Kidney (tissue), 14 donors: ENCODE results near the gene KANK4. TPM values are rescaled to one million over a fixed set of nuclear protein-coding genes. Genes with fewer than 3 reads are reported as not detected.

Source experiments
- DNase-seq, 5 donors: peaks; one replicate each; pipeline ENCODE4 v3.0.0-alpha.2; 2013 to 2020
- FAIRE-seq: peaks from 2 replicates; lab custom pipeline; 2012; peaks lifted over from hg19 to GRCh38; lab: Jason Lieb, UNC
- H3K27ac ChIP-seq, 2 donors: one replicate each; pipeline ENCODE4 v1.7.0; 2013; ENCODE audit warnings: low read depth in 2 of 2, low read length in 2 of 2, inconsistent platforms in 1 of 2
- H3K27me3 ChIP-seq: one replicate; pipeline ENCODE4 v1.7.1; 2013; ENCODE audit warnings: low read length, inconsistent platforms; ENCODE audit not compliant: control insufficient read depth, insufficient read depth
- H3K36me3 ChIP-seq, 3 donors: one replicate each; pipeline versions ENCODE4 v1.7.0 to v1.7.1; 2013; ENCODE audit warnings: low read length in 3 of 3, control low read depth in 1 of 3, inconsistent platforms in 1 of 3; ENCODE audit not compliant: insufficient read depth in 3 of 3, control insufficient read depth in 2 of 3
- H3K4me1 ChIP-seq, 3 donors: one replicate each; pipeline versions ENCODE4 v1.7.0 to v1.7.1; 2013; ENCODE audit warnings: low read length in 3 of 3, inconsistent platforms in 1 of 3, low read depth in 1 of 3; ENCODE audit not compliant: control insufficient read depth in 2 of 3, insufficient read depth in 2 of 3
- H3K4me3 ChIP-seq, 3 donors: one replicate each; pipeline versions ENCODE4 v1.7.0 to v1.8.1; 2013; ENCODE audit warnings: low read length in 3 of 3, control low read depth in 1 of 3, inconsistent platforms in 1 of 3
- H3K9ac ChIP-seq, 3 donors: one replicate each; pipeline versions ENCODE4 v1.7.0 to v1.7.1; 2013; ENCODE audit warnings: low read length in 3 of 3, control low read depth in 1 of 3, inconsistent platforms in 1 of 3
- H3K9me3 ChIP-seq, 3 donors: one replicate each; pipeline versions ENCODE4 v1.7.0 to v1.7.1; 2013; ENCODE audit warnings: low read length in 3 of 3, control low read depth in 1 of 3, inconsistent platforms in 1 of 3; ENCODE audit not compliant: control insufficient read depth in 2 of 3, insufficient read depth in 1 of 3
- CTCF ChIP-seq: IDR thresholded peaks from 3 replicates; pipeline ENCODE4 v1.5.1; 2012; ENCODE audit warnings: mild to moderate bottlenecking, moderate library complexity, borderline replicate concordance; ENCODE audit not compliant: insufficient read depth; ENCODE audit errors: extremely low read depth
- intact Hi-C: fragments of 100-400 bp; cut with DNase I; formaldehyde crosslinking; loops from one replicate; pipeline ENCODE4 v1.11.1; 2022
- polyA plus RNA-seq: library from polyadenylated mRNA; stranded (reverse); fragments of 350-450 nt; fragmentation: Illumina TruSeq; extraction: RNeasy Lipid Tissue Mini Kit (QIAGEN cat#74804); gene quantifications from one replicate; pipeline ENCODE4 v1.2.3, GENCODE V29; 2014; ENCODE audit warnings: low read depth, low replicate concordance; ENCODE audit not compliant: insufficient read depth
- total RNA-seq: library from RNA; stranded (reverse); fragmentation: NEBNext Ultra II Directional; extraction: Animal tissue kit (Norgen Biotek cat#: 25700); gene quantifications from one replicate; pipeline ENCODE4 v1.2.1, GENCODE V29; 2021
- donor health status: control.
- donor health status: control.
- donor health status: control.
- donor health status: control.
- donor health status: control.
- donor health status: DM: yes; HTN: yes; CAD: no.
- donor health status: Normal renal cell carcinoma (clear cell type).

The KANK4 gene
- total and polyA plus RNA-seq, 2 donors from 2014 or later: 0.28 to 0.50 TPM

DNA sequence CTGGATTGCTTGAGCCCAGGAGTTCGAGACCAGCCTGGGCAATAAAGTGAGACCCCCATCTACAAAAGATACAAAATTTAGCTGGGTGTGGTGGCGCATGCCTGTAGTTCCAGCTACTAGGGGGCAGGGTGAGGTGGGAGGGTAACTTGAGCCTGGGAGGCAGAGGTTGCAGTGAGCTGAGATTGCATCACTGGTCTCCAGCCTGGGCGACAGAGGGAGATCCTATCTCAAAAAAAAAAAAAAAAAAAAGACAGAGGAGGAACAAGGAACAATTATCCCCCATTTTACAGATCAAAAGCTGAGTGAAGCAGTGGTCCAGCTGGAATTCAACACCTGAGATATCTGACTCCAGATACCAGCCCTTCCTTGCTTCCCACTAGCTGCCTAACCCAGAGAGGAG, 89.8 kb downstream of the KANK4 start:
- Histone ChIP-seq H3K4me3 (no peak overlapping the region), H3K27me3 (no peaks in the 10 kb centered on the region), H3K9me3 (no peaks in the 10 kb centered on the region), H3K4me1 (no peaks in the 10 kb centered on the region), H3K36me3 (no peaks in the 10 kb centered on the region), H3K9ac (no peak overlapping the region), H3K27ac (no peak overlapping the region)
- intact Hi-C loops: no loop called here
- no peak for TF ChIP-seq CTCF
- no peak for FAIRE-seq
- no peak for DNase-seq

GRCh38 chr1:62228883-62229187, 90.4 kb downstream of the KANK4 start:
- Histone ChIP-seq H3K36me3 (no peaks in the 10 kb centered on the region), H3K4me1 (no peaks in the 10 kb centered on the region), H3K9me3 (no peaks in the 10 kb centered on the region), H3K9ac (no peak overlapping the region), H3K27ac (no peak overlapping the region), H3K27me3 (no peaks in the 10 kb centered on the region), H3K4me3 (no peak overlapping the region)
- TF ChIP-seq CTCF: no peak
- DNase-seq: no peak
- no peak for FAIRE-seq
- intact Hi-C loops: no loop called here

DNA sequence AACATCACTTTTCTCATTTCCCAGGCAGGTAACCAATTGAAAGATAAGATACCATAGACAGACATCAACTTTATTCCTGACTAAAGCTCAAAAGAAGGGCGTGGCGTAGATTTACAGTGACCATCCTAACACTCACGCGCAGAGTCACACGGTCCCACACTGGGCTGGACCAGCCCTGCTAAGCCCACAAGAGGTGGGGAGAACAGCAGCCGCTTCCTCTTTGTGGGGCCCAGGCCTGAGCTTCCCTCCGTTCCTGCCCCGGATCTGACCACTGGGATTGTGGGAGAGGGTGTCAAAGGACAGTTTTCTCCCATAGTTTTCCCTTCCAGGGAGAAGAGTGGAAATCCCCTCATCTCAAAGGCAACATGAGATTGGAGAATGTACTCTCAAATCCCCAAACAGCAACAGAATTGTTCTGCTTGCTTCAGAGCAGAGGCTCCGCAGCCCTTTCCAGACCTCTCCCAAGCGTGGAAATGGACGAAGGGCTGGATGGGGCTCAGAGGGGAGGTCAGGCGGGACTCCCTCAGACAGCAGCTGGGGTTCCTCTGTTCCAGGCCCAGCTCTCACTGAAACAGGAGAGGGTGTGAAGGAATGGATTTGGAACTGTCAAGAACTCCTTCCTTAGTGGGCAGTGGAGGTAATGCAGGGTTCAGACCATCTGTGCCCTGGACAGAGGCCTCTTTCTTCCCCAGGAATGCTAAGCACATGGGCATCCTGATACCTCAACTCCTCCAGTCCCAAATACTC, 90.9 kb downstream of the KANK4 start:
- no peaks in the 10 kb centered on the region for H3K36me3 ChIP-seq
- H3K27ac ChIP-seq: no peak overlapping the region
- no peak for DNase-seq
- intact Hi-C loops: no loop called here
- TF ChIP-seq CTCF: no peak
- no peaks in the 10 kb centered on the region for H3K27me3 ChIP-seq
- H3K9ac ChIP-seq: no peak overlapping the region
- no peaks in the 10 kb centered on the region for H3K9me3 ChIP-seq
- no peak overlapping the region for H3K4me3 ChIP-seq
- FAIRE-seq: no peak
- H3K4me1 ChIP-seq: no peaks in the 10 kb centered on the region

GRCh38 chr1:62227496-62227895, 91.7 kb downstream of the KANK4 start:
- H3K27ac ChIP-seq: no peak overlapping the region
- H3K27me3 ChIP-seq: no peaks in the 10 kb centered on the region
- H3K36me3 ChIP-seq: no peaks in the 10 kb centered on the region
- TF ChIP-seq CTCF: no peak
- no peak overlapping the region for H3K4me3 ChIP-seq
- no peaks in the 10 kb centered on the region for H3K9me3 ChIP-seq
- FAIRE-seq (no peak), DNase-seq (no peak)
- intact Hi-C loops: no loop called here
- H3K4me1 ChIP-seq: no peaks in the 10 kb centered on the region
- H3K9ac ChIP-seq: no peak overlapping the region
